Caco-2 (cell line): ENCODE data around the gene INO80B. TPM values are rescaled to one million over a fixed set of nuclear protein-coding genes. Genes with fewer than 3 reads are reported as not detected.

Experiments used
- BruUV-seq: library from RNA; stranded (reverse); fragments of 400-500 nt; replicated peaks from 2 replicates; lab custom pipeline; 2021; lab: Mats Ljungman, UMichigan
- CTCF ChIA-PET: fragments of 300-600 bp; sonication (Branson Sonifier 250); formaldehyde crosslinking; loops from one replicate; lab custom pipeline; 2022; ENCODE audit warnings: antibody characterized with exemption; lab: Charles Lee
- POLR2A ChIA-PET: fragments of 300-600 bp; sonication (Branson Sonifier 250); formaldehyde crosslinking; loops from one replicate; lab custom pipeline; 2022; ENCODE audit warnings: antibody characterized with exemption; lab: Charles Lee
- DNase-seq, 2 experiments: peaks; one replicate each; pipeline versions ENCODE4 v3.0.0 to v3.0.0-alpha.2; 2020 to 2022
- H3K27me3 ChIP-seq: replicated peaks from 2 replicates; pipeline ENCODE4 v1.6.0; 2011; ENCODE audit warnings: low read length; ENCODE audit not compliant: control insufficient read depth, insufficient read depth
- H3K36me3 ChIP-seq: 2 replicates; pipeline ENCODE4 v1.5.1; 2011; ENCODE audit warnings: low read length; ENCODE audit not compliant: control insufficient read depth, insufficient read depth
- H3K4me1 ChIP-seq: fragments of 250-450 bp; sonication (Bioruptor Pico); 2 replicates; pipeline ENCODE4 v1.5.1; 2020; ENCODE audit warnings: mild to moderate bottlenecking
- H3K4me3 ChIP-seq: 2 replicates; pipeline ENCODE4 v1.5.1; 2011; ENCODE audit warnings: low read depth, mild to moderate bottlenecking, control low read depth, low read length
- H3K9me3 ChIP-seq: fragments of 250-450 bp; sonication (Bioruptor Pico); 2 replicates; pipeline ENCODE4 v1.5.1; 2020; ENCODE audit warnings: mild to moderate bottlenecking, moderate library complexity
- H3K27ac Mint-ChIP-seq: one replicate; pipeline ENCODE4 v1.8.0; 2022; ENCODE audit warnings: mixed read lengths; ENCODE audit not compliant: unreplicated experiment
- H3K27me3 Mint-ChIP-seq: one replicate; pipeline ENCODE4 v1.8.0; 2022; ENCODE audit warnings: mixed read lengths; ENCODE audit not compliant: insufficient read depth, unreplicated experiment
- H3K36me3 Mint-ChIP-seq: one replicate; pipeline ENCODE4 v1.8.0; 2022; ENCODE audit warnings: mild to moderate bottlenecking, mixed read lengths; ENCODE audit not compliant: insufficient read depth, unreplicated experiment
- H3K4me1 Mint-ChIP-seq: one replicate; pipeline ENCODE4 v1.8.0; 2022; ENCODE audit warnings: low read depth, mixed read lengths; ENCODE audit not compliant: unreplicated experiment
- H3K4me3 Mint-ChIP-seq: one replicate; pipeline ENCODE4 v1.8.0; 2022; ENCODE audit warnings: mild to moderate bottlenecking, moderate library complexity, mixed read lengths; ENCODE audit not compliant: unreplicated experiment
- H3K9me3 Mint-ChIP-seq: one replicate; pipeline ENCODE4 v1.8.0; 2022; ENCODE audit warnings: mixed read lengths; ENCODE audit not compliant: unreplicated experiment
- CTCF ChIP-seq, 2 experiments: fragments of 200-600 bp in 1 of 2; IDR thresholded peaks; 1 replicate in 1 of 2; 2 replicates in 1 of 2; pipeline versions ENCODE4 v1.5.1 to v1.8.0; 2011 to 2022; ENCODE audit warnings: antibody characterized with exemption in 1 of 2, control low read depth in 1 of 2, inconsistent platforms in 1 of 2, low read depth in 1 of 2, low read length in 1 of 2, mild to moderate bottlenecking in 1 of 2, moderate library complexity in 1 of 2; ENCODE audit not compliant: insufficient read depth in 1 of 2, severe bottlenecking in 1 of 2, unreplicated experiment in 1 of 2
- intact Hi-C: fragments of 100-400 bp; cut with micrococcal nuclease; formaldehyde crosslinking; loops from one replicate; pipeline ENCODE4 v1.10.0; 2022; ENCODE audit not compliant: unreplicated experiment
- total RNA-seq: library from RNA; stranded (reverse); gene quantifications from 2 replicates; pipeline ENCODE4 v1.2.3, GENCODE V29; 2022

INO80B gene
- total RNA-seq, 1 experiment from 2014 or later = 25.2 TPM

- Histone ChIP-seq H3K36me3 (peaks cover 2% of the 10 kb centered on the region), H3K4me1 (no peaks in the 10 kb centered on the region), H3K27me3 (no peaks in the 10 kb centered on the region), H3K9me3 (no peaks in the 10 kb centered on the region), H3K4me3 (no peak overlapping the region)
- H3K27me3 Mint-ChIP-seq = peaks cover 8% of the 10 kb centered on the region
- intact Hi-C loops = loop anchor here (2.0 kb wide), 2 partner anchors 17 to 31 kb away; partner anchors contain the start of genes INO80B and RTKN
- no TSS peak for BruUV-seq
- ChIA-PET CTCF (interaction anchor here (0.5 kb wide), 1 partner anchor 34 kb away, joined by 6 read pairs; no protein-coding TSS in a partner anchor), POLR2A (interaction anchor here (1.1 kb wide), 1 partner anchor 17 kb away, joined by 7 read pairs; no protein-coding TSS in a partner anchor)
- no peak for DNase-seq
- peaks cover 14% of the 10 kb centered on the region for H3K4me1 Mint-ChIP-seq
- no peaks in the 10 kb centered on the region for H3K9me3 Mint-ChIP-seq
- peak overlapping the region; percentile 98 for H3K27ac Mint-ChIP-seq
- peaks cover 69% of the 10 kb centered on the region for H3K36me3 Mint-ChIP-seq
- TF ChIP-seq CTCF (IDR thresholded peaks at IDR 0.05; ENCODE audit: insufficient read depth in 1 of 2, low read depth in 1 of 2, low read length in 1 of 2, severe bottlenecking in 1 of 2, unreplicated experiment in 1 of 2) = no peak
- H3K4me3 Mint-ChIP-seq = peak overlapping the region; percentile 96
Measured at GRCh38 chr2:74423231-74424095, 31.4 kb upstream of the INO80B start.

- Histone ChIP-seq H3K27me3 (no peaks in the 10 kb centered on the region), H3K4me3 (no peak overlapping the region), H3K4me1 (no peaks in the 10 kb centered on the region), H3K36me3 (peaks cover 2% of the 10 kb centered on the region), H3K9me3 (no peaks in the 10 kb centered on the region)
- no peak overlapping the region for H3K4me3 Mint-ChIP-seq
- BruUV-seq = TSS peak; percentile 5
- peaks cover 6% of the 10 kb centered on the region for H3K27me3 Mint-ChIP-seq
- ChIA-PET POLR2A (interaction anchor here (1.1 kb wide), 1 partner anchor 16 kb away, joined by 7 read pairs; no protein-coding TSS in a partner anchor), CTCF (interaction anchor here (0.5 kb wide), 1 partner anchor 33 kb away, joined by 6 read pairs; no protein-coding TSS in a partner anchor)
- no peaks in the 10 kb centered on the region for H3K9me3 Mint-ChIP-seq
- H3K4me1 Mint-ChIP-seq = peaks cover 14% of the 10 kb centered on the region
- no peak overlapping the region for H3K27ac Mint-ChIP-seq
- peaks cover 78% of the 10 kb centered on the region for H3K36me3 Mint-ChIP-seq
- DNase-seq = no peak
- no peak for TF ChIP-seq CTCF (IDR thresholded peaks at IDR 0.05; ENCODE audit: insufficient read depth in 1 of 2, low read depth in 1 of 2, low read length in 1 of 2, severe bottlenecking in 1 of 2, unreplicated experiment in 1 of 2)
- intact Hi-C loops = loop anchor here (2.0 kb wide), 1 partner anchor 16 kb away; the partner anchor contains the start of gene RTKN
Measured at GRCh38 chr2:74424139-74424992, 30.5 kb upstream of the INO80B start.

- BruUV-seq = no TSS peak
- TF ChIP-seq CTCF (IDR thresholded peaks at IDR 0.05; ENCODE audit: insufficient read depth in 1 of 2, low read depth in 1 of 2, low read length in 1 of 2, severe bottlenecking in 1 of 2, unreplicated experiment in 1 of 2) = no peak
- Histone ChIP-seq H3K4me1 (no peaks in the 10 kb centered on the region), H3K27me3 (no peaks in the 10 kb centered on the region), H3K9me3 (no peaks in the 10 kb centered on the region), H3K4me3 (no peak overlapping the region), H3K36me3 (peaks cover 5% of the 10 kb centered on the region)
- Mint-ChIP-seq H3K9me3 (no peaks in the 10 kb centered on the region), H3K4me1 (peaks cover 14% of the 10 kb centered on the region), H3K27ac (no peak overlapping the region), H3K4me3 (no peak overlapping the region), H3K27me3 (peaks cover 6% of the 10 kb centered on the region), H3K36me3 (peaks cover 84% of the 10 kb centered on the region)
- ChIA-PET POLR2A (no interaction called here), CTCF (no interaction called here)
- intact Hi-C loops = loop anchor here (2.0 kb wide), 1 partner anchor 16 kb away; the partner anchor contains the start of gene RTKN
- DNase-seq = no peak
Measured at GRCh38 chr2:74424995-74425406, 29.9 kb upstream of the INO80B start.
